ENCODE data around the gene CAMK1D. TPM values are rescaled to one million over a fixed set of nuclear protein-coding genes. Genes with fewer than 3 reads are reported as not detected.

CAMK1D gene
- total and polyA plus RNA-seq, 2 of the 4 experiments (the other 2 are of a cell fraction) = 5.0 to 5.3 TPM

- intact Hi-C loops (cut with micrococcal nuclease) (no loop called here), in situ Hi-C loops (cut with MboI; ENCODE audit: low sequenced_read_pairs) (no loop called here), dilution Hi-C loops (cut with HindIII; ENCODE audit: low sequenced_read_pairs, unreplicated experiment) (no loop called here)
- peak overlapping the region; percentile 75 for H2BK120ac ChIP-seq (ENCODE audit: low read depth, low read length)
- H2BK5ac ChIP-seq (ENCODE audit: low read depth, low read length, poor library complexity, severe bottlenecking) = peak overlapping the region; percentile 40
- H2BK15ac ChIP-seq (ENCODE audit: low read depth, low read length) = peak overlapping the region; percentile 7; the same call in 1 of the 3 replicates
- DNase-seq (peak; percentile 91), ATAC-seq (ENCODE audit: low read depth) (peak; percentile 84)
- no peak overlapping the region for H3K4me3 ChIP-seq (ENCODE audit: insufficient read depth, low read depth, low read length)
- ChIA-PET CTCF (no interaction called here), POLR2A (ENCODE audit: unreplicated experiment) (no interaction called here)
- peak overlapping the region; percentile 32 to 50; a peak in 3 of 4 replicates for H4K8ac ChIP-seq (ENCODE audit: low read depth in 2 of 2, low read length in 2 of 2)
- H3K36me3 ChIP-seq (ENCODE audit: control insufficient read depth, insufficient read depth, low read length) = no peaks in the 10 kb centered on the region
- H2AK5ac ChIP-seq (ENCODE audit: low read depth, low read length) = peak overlapping the region; percentile 20; the same call in 1 of the 2 replicates
- H4K5ac ChIP-seq (ENCODE audit: low read depth, low read length) = peak overlapping the region; percentile 77
- peaks cover 9% of the 10 kb centered on the region for H3K4me1 ChIP-seq (ENCODE audit: control insufficient read depth, insufficient read depth, low read length)
- peak overlapping the region; percentile 72 for H3K18ac ChIP-seq (ENCODE audit: low read depth, low read length)
- H3K79me1 ChIP-seq (ENCODE audit: low read depth in 1 of 2, low read length in 2 of 2) = no peaks in the 10 kb centered on the region
- H3K27ac ChIP-seq (ENCODE audit: insufficient read depth, low read length) = peak overlapping the region; percentile 82
- H2AFZ ChIP-seq (replicated peaks; ENCODE audit: low read length, poor library complexity) = peak overlapping the region; percentile 38
- H3K9ac ChIP-seq (ENCODE audit: low read depth, low read length) = peak overlapping the region; percentile 43; the same call in 1 of the 2 replicates
- H3K56ac ChIP-seq (ENCODE audit: extremely low read depth, insufficient read depth, low read length) = peak overlapping the region; percentile 46; the same call in 1 of the 2 replicates
- H3K4me2 ChIP-seq (ENCODE audit: low read depth, low read length) = peak overlapping the region; percentile 82
- peaks cover 26% of the 10 kb centered on the region; the same call in 1 of the 2 replicates for H3K27me3 ChIP-seq (ENCODE audit: control insufficient read depth, insufficient read depth, low read length)
- H3K9me1 ChIP-seq (ENCODE audit: insufficient read depth, low read length) = no peaks in the 10 kb centered on the region
- H4K91ac ChIP-seq (ENCODE audit: insufficient read depth, low read depth, low read length) = peak overlapping the region; percentile 82
- no peak overlapping the region for H2AK9ac ChIP-seq (replicated peaks; ENCODE audit: low read depth, low read length, poor library complexity)
- peak overlapping the region; percentile 6; the same call in 1 of the 2 replicates for H3K23ac ChIP-seq (ENCODE audit: low read depth, low read length)
- H4K20me1 ChIP-seq (ENCODE audit: insufficient read depth, low read length) = no peaks in the 10 kb centered on the region
- TF ChIP-seq FOS (IDR thresholded peaks at IDR 0.05; ENCODE audit: low read depth, low read length) (peak; percentile 66), BHLHE40 (IDR thresholded peaks at IDR 0.05; ENCODE audit: low read depth, low read length) (peak; percentile 63; the same call in 1 of the 2 replicates), CHD1 (IDR thresholded peaks at IDR 0.05; ENCODE audit: low read depth, low read length) (no peak)
- peak overlapping the region; percentile 69 for H3K4ac ChIP-seq (ENCODE audit: low read depth, low read length)
- 0% methylated on average over 3 of the region's 11 CpGs; no CpG with 5 or more reads in 1 of the 2 experiments for WGBS, 2 experiments (ENCODE audit: extremely low coverage in 2 of 2, insufficient read length in 1 of 2)
- no peaks in the 10 kb centered on the region for H3K9me3 ChIP-seq (ENCODE audit: control insufficient read depth, insufficient read depth, low read length)
- H3K14ac ChIP-seq (replicated peaks; ENCODE audit: low read depth, low read length) = peak overlapping the region; percentile 47; the same call in 1 of the 2 replicates
- BruUV-seq (replicated peaks) = no TSS peak
- H2BK20ac ChIP-seq (ENCODE audit: low read depth, low read length) = peak overlapping the region; percentile 10
These were observed 495.6 kb downstream of the CAMK1D start for GRCh38 chr10:12844811-12845483.

Measured in IMR-90 (cell line).